ENCODE results near the gene ABI2. TPM values are rescaled to one million over a fixed set of nuclear protein-coding genes. Genes with fewer than 3 reads are reported as not detected.

The ABI2 gene
- total RNA-seq, 3 donors from 2014 or later: 10.5 to 64.5 (median 17.1) TPM

GRCh38 chr2:203346612-203347011, 18.4 kb downstream of the ABI2 start:
- no peak overlapping the region for H3K4me3 ChIP-seq
- TF ChIP-seq CTCF (IDR thresholded peaks at IDR 0.05): no peak
- H3K4me1 ChIP-seq (ENCODE audit: low read depth): no peaks in the 10 kb centered on the region
- intact Hi-C loops (cut with DNase I, micrococcal nuclease): no loop called here
- no peaks in the 10 kb centered on the region for H3K36me3 ChIP-seq (ENCODE audit: low read depth)
- no peak for ATAC-seq
- DNase-seq: no peak
- no peaks in the 10 kb centered on the region for H3K9me3 ChIP-seq

- H3K4me3 ChIP-seq: no peak overlapping the region
- no peak for DNase-seq
- TF ChIP-seq CTCF (IDR thresholded peaks at IDR 0.05): no peak
- no peaks in the 10 kb centered on the region for H3K9me3 ChIP-seq
- no peaks in the 10 kb centered on the region for H3K36me3 ChIP-seq (ENCODE audit: low read depth)
- intact Hi-C loops (cut with DNase I, micrococcal nuclease): no loop called here
- H3K4me1 ChIP-seq (ENCODE audit: low read depth): no peaks in the 10 kb centered on the region
- no peak for ATAC-seq
Observed at GRCh38 chr2:203347375-203347774, 19.2 kb downstream of the ABI2 start.

GRCh38 chr2:203352604-203353255, 24.5 kb downstream of the ABI2 start:
- intact Hi-C loops (cut with DNase I, micrococcal nuclease): no loop called here
- TF ChIP-seq CTCF (IDR thresholded peaks at IDR 0.05): no peak
- no peaks in the 10 kb centered on the region for H3K36me3 ChIP-seq (ENCODE audit: low read depth)
- ATAC-seq (peak; percentile 80), DNase-seq (no peak)
- H3K9me3 ChIP-seq: no peaks in the 10 kb centered on the region
- H3K4me1 ChIP-seq (ENCODE audit: low read depth): no peaks in the 10 kb centered on the region
- no peak overlapping the region for H3K4me3 ChIP-seq

GRCh38 chr2:203354966-203355365, 26.8 kb downstream of the ABI2 start:
- H3K4me1 ChIP-seq (ENCODE audit: low read depth): no peaks in the 10 kb centered on the region
- no peaks in the 10 kb centered on the region for H3K9me3 ChIP-seq
- no peaks in the 10 kb centered on the region for H3K36me3 ChIP-seq (ENCODE audit: low read depth)
- ATAC-seq (no peak), DNase-seq (no peak)
- intact Hi-C loops (cut with DNase I, micrococcal nuclease): no loop called here
- no peak for TF ChIP-seq CTCF (IDR thresholded peaks at IDR 0.05)
- H3K4me3 ChIP-seq: no peak overlapping the region

- Histone ChIP-seq H3K9me3 (no peaks in the 10 kb centered on the region), H3K36me3 (ENCODE audit: low read depth) (no peaks in the 10 kb centered on the region), H3K4me1 (ENCODE audit: low read depth) (no peaks in the 10 kb centered on the region), H3K4me3 (no peak overlapping the region)
- TF ChIP-seq CTCF (IDR thresholded peaks at IDR 0.05): no peak
- intact Hi-C loops (cut with DNase I, micrococcal nuclease): no loop called here
- ATAC-seq (no peak), DNase-seq (no peak)
Observed at GRCh38 chr2:203359450-203359849, 31.3 kb downstream of the ABI2 start.
